Left lobe of liver (tissue), 2 donors: Measurements from ENCODE around the gene P2RY13. TPM values are rescaled to one million over a fixed set of nuclear protein-coding genes. Genes with fewer than 3 reads are reported as not detected.

Experiments used
- ATAC-seq: fragments of 200-7000 bp; cut with Tn5 transposase; one replicate; pipeline ENCODE4 v1.9.1; 2020; ENCODE audit warnings: mild to moderate bottlenecking, moderate library complexity
- DNase-seq: peaks from one replicate; pipeline ENCODE4 v3.0.0-alpha.2; 2020; ENCODE audit warnings: low spot score
- total RNA-seq: library from RNA; stranded (reverse); gene quantifications from one replicate; pipeline ENCODE4 v1.2.1, GENCODE V29; 2021
- donor health status: DM: no; HTN: no; CAD: no; lungs with moderate emphysema.
- donor health status: DM: no; HTN: yes; CAD: no.

P2RY13 gene
- total RNA-seq, 1 donor from 2014 or later, result 1.3 TPM

DNA sequence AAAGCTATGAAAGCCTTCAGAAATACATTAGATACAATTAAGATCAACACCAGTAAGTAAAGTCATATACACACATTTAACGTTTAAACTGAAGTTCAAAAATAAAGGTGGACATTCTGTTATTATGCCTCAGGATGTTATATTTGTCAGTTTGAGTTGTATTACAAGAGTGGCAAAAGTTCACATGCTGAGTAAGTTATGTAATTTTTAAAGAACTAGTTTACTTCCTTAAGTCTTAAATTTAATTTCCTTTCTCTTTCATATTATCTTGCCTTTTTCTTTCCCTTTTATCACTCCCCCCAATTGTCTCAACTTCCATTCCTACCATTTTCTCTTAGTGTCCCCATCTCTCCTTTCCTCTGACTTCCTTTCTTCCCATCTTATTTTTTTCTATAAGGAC is 7.8 kb downstream of the P2RY13 start:
- ATAC-seq, result no peak
- DNase-seq, result no peak

DNA sequence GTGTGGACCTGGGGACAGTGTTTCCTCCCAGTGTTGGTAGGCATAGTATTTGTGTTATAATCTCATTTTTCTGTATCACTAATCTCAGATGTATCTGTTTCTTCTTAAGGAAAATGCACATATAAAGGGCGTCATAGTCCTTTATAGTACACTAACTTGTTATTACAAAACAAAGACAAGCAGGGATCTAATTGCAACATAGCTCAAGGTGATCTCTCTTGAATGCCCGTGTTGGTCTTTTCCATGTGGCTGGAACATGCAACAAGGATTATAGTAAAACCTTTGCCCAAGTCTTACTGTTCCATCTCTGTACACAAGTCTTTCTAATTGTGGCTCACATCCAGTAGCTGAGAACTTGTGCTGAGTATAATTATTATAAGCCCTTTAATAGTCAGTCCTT is 9.2 kb downstream of the P2RY13 start:
- no peak for DNase-seq
- ATAC-seq, result no peak

DNA sequence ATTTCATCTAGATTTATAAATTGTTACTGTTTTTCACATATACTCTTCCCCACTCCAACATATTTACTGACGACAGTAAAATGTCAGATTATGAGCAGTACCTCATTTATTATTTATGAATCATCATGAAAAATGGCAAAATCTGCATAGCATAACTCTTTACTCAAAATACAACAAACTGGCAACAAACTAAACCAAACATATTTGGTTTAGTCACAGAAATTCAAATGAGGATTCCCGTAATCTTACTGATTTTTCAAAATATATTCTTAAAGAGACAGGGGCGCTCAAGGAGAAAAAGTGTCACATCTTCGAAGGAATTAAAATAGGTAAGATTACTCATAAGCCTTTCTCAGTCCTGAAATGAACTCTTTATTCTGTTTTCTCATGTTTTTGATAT is 9.7 kb downstream of the P2RY13 start:
- DNase-seq, result no peak
- ATAC-seq, result no peak

DNA sequence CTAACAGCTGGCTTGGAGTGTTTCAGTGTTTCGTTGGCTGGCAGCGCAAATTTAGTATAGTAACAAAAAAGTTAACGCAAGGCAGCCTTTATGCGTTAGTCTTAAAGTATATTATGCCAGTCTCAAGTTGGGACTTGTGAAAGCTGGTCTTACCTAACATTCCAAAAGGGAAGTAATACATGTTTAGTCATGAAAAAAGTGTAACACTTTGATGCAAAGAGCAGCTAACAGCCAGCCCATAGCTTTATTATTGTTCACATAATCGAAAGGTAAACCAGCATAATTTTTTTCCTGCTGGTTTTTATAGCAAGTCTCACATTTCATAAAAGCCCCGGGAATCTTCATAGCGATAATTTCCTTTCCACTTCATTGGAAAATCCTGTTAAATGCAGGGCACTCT is 10.4 kb downstream of the P2RY13 start:
- DNase-seq, result no peak
- no peak for ATAC-seq

DNA sequence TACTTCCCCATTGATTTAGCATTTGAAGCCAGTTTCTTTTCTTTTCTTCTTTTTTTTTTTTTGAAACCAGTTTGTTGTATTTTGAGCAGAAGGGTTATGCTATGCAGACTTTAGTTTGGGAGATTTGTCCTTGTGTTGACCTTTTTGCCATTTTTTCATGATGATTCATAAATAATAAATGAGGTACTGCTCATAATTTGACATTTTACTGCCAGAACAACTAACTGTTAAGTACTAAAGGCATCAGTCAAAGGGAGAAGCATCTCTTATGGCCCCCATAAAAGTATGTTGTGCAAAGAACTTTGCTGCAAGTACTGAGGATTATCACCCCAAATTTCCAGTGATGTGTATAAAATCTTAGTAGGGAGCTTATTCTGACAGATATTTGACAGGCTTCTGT is 11.0 kb downstream of the P2RY13 start:
- ATAC-seq (no peak), DNase-seq (no peak)

DNA sequence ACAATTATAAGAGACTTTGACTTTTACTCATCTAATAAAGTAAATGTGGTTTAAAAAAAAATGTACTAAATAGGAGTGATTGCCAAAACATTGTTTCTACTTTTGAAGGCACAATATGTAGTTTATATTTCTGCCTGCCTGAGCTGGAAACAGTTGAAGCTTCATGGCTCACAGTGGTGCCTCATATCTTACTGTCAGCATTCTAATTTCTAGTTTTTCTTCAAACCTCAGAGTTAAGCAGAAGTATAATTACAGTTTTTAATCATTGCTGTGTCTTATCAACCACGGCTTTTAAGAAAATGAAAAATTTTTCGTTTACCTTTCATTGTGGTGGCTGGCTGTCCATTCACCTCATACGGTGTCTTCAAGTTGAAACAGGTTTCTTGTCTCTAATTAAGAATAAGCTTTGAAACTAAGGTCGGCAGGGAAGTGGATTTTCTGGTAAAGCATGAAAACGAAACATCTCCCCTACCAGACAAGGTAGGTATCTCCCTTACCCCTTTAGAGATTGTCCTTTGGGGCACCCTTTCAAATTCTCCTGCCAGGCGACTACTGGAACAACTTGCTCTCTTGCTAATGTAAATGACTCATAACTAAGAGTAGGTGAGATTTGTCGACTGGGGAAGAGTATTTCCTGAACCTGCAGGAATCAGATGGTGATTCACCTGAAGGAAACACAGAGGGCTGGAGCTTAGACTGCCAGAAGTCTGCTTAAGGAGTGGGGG is 12.9 kb downstream of the P2RY13 start, which contains the start of gene GPR87:
GPR87 (minus strand) TSS at position 554 of the 725 bp plus-strand sequence. CDS start 16,720 bp downstream, outside the sequence.
- DNase-seq, result no peak

DNA sequence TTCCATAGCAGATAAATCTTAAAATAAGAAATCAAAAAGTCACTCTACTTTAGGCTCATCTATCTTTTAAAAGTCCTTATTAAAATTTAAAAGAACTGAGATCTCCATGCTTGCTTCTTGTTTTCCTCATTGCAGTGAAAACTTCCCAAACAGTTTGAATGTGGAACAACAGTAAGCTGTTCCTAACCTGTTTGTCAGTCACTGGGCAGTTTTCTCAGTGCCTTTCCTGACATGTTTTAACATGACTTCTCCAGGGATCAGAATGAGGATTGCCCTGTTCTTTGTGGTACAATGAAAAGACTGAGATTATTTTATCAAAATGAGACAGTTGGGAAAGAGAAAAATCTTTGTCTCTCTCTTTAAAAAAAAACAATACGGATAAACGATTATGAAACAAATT is 13.5 kb downstream of the P2RY13 start:
- ATAC-seq (no peak), DNase-seq (no peak)

More for the DNA sequence above, 12.9 kb downstream of the P2RY13 start, which contains the start of gene GPR87:
- no peak for ATAC-seq

DNA sequence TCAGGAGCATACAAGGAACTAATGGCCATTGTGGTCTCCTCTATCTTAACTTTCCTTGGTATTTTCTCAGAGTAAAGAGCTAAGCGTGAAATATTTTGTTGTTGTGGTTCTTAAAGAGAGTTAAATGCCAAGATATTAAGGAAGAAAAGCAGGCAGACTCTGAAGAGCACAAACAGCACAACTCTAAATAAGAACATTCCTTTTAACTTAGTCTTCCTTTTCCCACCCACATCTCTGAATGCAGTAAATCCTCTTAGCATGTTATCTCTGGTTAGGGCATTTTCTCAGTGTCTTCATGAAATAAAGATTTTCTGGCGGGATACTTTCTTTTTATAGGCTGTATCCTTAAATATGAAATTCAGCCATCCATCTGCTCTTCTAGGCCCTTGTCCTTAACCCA is 14.2 kb downstream of the P2RY13 start:
- ATAC-seq (no peak), DNase-seq (no peak)

DNA sequence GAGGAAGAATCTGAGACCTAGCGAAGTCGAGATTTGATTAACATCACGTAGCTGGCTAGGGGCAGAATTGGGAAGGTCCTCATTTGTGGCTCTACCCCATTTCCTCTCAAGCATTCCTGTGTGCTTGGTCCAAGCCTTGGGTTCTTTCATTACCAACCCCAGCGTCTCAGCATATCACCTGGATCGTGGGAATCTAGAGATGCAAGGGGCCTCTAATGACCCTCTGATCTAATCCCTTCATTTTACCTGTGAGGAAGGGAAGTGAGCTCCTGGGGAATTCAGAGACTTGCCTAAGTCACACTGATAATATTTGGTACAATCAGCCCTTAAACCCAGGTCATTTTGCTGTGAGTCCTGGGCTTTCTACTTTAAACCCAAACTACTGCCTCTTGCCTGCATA is 14.8 kb downstream of the P2RY13 start:
- ATAC-seq, result no peak

DNA sequence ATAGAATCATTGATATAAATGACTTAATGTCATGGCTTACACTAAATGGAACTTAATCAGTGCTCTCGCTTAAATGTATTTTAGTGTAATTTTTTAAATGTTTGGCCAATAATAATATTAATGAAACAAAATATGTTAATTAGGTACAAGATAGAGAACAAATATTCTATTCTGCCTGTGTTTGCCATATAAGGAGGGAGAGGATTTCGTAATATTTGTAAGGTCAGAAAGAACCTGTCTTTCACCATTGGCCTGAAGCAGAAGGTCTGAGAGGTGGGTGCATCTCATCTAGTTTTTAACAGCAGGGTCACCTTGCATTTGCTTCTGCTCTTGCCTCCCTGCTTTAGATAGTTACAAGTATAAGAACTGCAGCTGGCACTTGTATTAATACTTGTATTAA is 15.2 kb downstream of the P2RY13 start:
- DNase-seq, result no peak

More for the DNA sequence above, 14.8 kb downstream of the P2RY13 start:
- no peak for DNase-seq

DNA sequence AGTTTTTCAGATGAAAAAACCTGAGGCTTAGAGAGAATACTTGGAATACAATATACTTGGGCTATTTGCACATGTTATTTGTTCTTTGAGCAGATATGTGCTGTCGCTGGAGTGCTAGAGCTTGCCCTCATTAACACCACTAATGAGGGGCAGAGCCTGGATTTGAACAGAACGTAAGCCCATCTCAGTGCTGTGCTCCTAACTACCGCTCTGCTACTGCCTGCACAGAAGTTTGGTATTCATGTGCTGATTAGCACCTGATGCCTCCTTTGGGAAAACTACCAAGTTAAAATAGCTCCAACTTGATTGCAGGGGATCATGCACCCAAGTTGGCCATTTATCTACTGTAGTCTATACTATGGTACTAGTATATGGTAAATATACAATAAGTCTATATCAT is 16.4 kb downstream of the P2RY13 start:
- DNase-seq (no peak), ATAC-seq (no peak)

More for the DNA sequence above, 15.2 kb downstream of the P2RY13 start:
- no peak for ATAC-seq

DNA sequence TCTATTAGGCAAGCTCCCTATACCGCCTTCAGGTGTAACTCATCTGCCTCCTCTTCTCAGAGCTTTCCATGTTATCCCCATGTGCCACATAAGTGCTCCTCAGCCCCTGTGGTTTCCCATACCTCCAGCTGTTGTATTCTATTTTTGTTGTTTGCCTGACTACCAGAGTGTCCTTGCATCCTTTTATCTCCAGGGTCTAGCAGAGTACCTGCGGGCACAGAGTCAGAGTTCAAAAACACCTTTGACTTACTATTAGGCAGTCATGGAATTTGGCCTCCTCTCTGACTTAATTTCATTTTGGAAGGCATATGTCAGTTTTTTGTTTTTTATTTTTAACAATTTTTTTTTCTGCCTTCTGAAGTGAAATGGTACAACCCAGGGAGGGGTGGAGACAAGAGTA is 19.8 kb downstream of the P2RY13 start:
- no peak for DNase-seq
- ATAC-seq, result no peak

DNA sequence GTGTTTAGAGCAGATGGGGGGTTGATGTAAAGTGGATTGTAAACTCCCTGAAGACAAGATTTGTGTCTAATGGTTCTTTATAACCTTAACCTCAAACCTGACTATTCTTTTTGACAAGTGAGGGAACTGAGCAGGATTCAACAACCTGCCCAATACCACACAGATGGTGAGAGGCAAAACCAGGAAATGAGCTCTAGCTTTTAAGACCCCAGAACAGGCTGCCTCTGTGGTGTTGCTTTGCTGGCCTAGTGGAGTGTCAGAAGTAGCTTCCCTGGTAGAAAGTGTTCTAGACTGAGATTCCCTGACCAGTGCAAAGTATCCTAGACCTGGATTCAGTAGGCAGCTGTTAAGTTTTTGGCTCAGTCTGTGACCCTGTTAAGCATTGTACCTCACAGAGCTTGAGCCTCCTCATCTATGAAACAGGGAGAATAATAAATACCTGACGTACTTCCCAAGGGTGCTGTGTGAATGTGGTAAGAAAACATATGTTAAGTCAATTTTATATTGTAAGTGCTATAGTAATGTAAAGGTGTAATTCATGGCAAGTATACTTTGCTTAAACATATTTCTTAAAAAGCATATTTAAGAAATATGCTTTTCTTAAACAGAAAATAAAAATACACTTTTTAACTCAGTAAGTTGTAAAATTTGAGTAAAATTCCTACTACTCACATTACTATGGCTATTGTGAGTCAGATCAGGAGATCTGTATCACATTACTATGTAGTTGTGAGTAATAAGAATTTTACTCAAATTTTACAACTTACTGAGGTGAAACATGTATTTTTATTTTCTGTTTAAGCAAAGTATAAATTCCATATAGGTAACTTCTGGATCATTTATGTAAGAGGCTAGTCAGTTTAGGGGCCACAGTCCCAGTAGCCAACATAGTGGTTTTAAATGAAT is 21.5 kb downstream of the P2RY13 start:
- ATAC-seq (no peak), DNase-seq (no peak)

DNA sequence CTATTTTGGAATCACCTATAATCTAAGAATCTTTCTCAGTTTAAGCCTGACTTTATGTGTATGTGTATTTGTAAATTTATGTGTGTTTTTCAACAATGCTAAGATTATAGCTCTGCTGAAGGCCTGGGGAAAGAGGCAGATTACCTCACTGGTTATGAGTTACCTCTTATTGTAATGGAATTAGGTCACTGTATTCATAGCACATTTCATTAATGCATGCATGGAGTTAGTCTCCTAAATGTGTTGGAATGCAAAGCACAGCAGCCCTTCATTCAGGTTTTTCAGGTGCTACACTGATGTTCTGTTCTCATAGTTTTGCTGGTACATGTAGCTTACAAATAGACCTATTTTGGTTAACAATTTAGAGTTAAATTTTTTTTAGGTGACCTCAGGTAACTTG is 22.2 kb downstream of the P2RY13 start:
- ATAC-seq (no peak), DNase-seq (no peak)

DNA sequence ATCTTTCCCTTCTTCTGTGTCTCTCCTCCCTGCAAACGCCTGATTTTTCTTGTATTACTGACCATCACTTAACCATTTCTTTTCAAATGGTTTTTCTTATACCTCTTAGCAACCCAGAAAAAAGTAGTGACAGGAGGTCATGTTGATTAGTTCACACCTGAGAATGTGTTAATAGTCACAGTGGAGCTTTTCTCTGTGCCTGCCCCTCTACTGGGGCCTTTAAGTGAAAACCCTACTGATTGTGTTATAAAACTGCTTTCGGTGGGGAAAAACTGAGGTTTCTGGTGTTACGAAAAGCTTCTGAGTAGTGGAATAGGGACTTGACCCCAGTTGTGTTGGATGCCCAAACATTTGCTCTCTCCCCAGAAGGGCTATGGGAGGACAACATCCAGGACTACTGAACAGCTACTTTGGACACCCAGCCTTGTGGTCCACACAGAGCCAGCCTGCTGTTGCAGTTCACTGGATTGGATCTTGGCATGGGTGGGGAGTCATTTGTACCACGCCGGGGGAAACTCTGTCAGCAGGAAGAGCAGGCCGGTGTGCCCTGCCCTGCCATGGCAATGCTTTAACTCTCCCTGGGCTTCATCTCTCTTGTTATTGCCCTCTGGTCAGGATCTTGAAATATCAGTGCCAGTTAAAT is 23.1 kb downstream of the P2RY13 start:
- ATAC-seq (no peak), DNase-seq (no peak)

DNA sequence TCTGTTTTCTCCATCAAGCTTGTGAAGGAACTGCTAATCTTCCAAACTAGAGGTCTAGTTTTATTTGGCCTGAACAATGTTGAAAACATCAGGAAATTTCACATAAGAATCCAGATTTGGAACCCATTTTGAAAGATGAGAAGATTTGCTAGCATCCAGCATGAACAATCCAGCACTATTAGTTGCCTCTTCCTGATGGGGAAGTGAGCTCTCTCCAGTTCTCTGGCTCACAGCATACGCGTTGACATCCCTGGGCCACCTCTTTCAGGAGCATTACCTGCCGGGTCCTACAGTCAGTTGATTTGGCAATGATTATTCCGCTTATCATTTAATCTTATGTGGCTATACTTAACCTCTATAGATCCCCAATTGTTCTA is 23.6 kb downstream of the P2RY13 start:
- ATAC-seq, result no peak
- no peak for DNase-seq

DNA sequence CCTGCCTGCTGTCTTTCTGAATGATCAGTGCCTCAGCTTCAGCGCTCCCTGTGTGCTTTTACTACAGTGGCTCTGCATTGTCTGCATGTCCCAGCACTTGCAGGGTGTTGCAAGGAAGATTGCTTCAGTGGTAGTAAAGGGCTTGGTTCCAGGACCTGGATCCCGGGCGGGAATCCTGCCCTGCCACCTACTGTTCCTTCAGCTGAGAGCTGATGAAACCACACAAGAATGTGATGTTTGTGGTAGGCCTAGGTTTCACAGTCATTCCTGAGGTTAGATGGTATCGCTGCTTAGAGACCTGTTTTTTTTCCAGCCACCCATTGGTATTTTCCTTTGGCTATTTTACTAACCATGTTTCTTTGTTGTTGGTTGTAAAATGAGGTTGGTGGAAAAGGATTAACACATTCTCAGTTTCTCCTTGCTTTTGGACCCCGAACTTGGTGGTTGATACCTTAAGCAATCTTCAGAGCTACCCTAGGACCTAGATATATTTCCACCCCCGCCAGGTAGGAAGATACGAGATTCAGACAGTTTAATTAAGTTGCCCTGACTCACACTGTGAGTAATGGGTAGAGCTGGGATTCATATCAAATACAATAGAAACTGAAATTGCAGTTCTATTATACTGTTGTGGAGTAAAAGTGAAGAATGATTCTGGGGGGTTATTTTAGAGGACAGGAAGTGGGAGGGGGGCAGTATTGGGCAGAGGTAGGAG is 24.1 kb downstream of the P2RY13 start:
- ATAC-seq (peak; percentile 96), DNase-seq (peak; percentile 69)

DNA sequence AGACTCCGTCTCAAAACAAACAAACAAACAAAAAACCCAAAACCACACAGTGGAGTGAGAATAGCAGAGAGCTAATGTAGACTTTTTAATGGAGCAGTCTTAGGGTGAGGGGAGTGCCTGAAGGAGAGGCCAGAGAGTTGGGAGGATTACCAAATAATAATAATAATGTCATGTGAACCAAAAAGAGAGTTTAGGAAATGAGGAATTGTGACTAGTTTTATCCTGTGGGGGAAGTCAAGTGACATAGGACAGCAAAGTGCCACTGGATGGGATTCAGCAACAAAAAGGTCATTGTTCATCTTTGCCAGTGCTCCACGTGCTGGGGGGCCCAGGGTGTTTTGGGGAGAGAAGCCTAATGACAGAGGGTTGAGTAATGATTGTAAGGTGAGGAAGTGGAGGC is 25.6 kb downstream of the P2RY13 start:
- ATAC-seq (no peak), DNase-seq (no peak)

DNA sequence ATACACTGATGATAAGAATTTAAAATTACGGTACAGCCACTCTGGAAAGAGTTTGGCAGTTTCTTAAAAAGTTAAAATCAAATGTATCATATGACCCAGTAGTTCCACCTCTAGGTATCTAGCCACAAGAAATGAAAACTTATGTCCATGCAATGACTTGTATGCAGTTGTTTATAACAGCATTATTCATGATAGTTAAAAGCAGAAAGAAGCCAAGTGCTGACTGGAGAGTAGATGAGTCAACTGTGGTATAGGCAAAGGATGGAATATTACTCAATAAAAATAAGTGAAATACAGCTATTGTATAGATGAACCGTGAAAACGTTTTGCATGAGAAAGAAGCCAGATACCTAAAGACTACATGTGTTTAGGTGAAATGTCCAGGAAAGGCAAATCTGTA is 27.6 kb downstream of the P2RY13 start:
- DNase-seq, result no peak
- ATAC-seq, result no peak

DNA sequence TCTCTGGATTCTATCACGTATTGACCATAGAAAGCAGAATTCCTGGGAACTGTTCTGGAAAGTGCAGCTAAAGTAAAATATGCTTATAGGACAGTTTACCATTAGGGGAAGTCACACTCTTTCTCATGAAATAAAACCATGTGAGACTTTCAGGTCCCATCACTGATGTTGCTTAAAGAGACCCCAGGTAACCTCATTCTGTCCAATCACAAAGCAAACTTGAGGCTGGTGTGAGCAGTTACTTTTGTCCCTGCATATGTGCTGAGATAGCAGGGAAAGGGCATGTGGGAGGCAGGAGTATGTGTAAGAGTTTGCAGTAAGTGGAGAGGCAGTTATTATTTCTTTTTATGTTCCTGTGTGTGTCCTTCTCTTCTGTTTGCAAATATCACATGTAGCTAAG is 28.8 kb downstream of the P2RY13 start:
- ATAC-seq (peak; percentile 20), DNase-seq (no peak)

DNA sequence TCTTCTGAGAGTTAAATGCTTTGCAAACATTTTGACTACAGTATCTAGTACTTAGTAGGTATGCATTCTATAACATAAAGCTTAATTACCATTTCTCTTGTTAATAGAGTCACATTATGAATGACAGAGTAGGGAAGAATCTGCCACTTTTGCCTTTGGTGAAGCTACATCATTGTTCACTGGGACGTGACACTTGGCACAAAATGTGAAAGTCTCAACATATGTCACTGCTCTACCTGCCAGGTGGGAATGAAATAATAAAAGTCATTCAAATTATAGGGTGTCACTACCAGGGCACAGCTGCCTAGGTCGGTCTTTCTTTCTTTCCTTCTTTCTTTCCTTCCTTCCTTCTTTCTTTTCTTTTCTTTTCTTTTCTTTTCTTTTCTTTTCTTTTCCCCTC is 30.3 kb downstream of the P2RY13 start:
- DNase-seq (no peak), ATAC-seq (no peak)
